Ovary (tissue), 3 donors: ENCODE results near the gene HAND1.

Source experiments
- POLR2A ChIP-seq: fragments of 450-650 bp; IDR thresholded peaks from one replicate; pipeline ENCODE4 v1.6.1; 2017; ENCODE audit warnings: antibody characterized with exemption, mild to moderate bottlenecking, moderate library complexity
- TF ChIP-seq, protein P1 (sequence below), 3 donors: fragments of 450-650 bp in 2 of 3; fragments of 200-600 bp in 1 of 3; IDR thresholded peaks; one replicate each; pipeline versions ENCODE4 v1.5.1 to v1.8.0; 2016 to 2022; ENCODE audit warnings: antibody characterized with exemption in 3 of 3, mild to moderate bottlenecking in 1 of 3
- donor health status: DM: no; HTN: no; CAD: no.

DNA sequence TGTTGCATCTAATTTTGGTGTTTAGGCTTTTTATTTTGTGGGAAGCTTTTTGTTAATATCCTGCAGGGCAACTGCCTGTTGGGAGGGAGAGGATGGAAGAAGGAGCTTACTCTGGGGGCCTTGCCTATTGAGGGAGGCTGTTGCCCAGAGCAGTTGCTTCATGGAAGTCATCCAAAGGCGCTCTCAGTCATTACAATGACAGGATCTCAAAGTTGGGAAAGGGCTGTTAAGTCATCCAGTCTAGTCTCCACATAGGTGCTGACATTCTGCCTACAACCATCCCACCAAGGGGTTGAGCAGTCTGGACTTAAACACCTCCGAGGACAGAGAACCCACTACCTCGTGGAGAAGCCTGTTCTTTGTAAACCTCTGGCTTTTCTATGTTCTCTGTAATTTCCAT lies 19.0 kb downstream of the HAND1 start:
- TF ChIP-seq POLR2A: no peak
- TF ChIP-seq, protein P1, sequence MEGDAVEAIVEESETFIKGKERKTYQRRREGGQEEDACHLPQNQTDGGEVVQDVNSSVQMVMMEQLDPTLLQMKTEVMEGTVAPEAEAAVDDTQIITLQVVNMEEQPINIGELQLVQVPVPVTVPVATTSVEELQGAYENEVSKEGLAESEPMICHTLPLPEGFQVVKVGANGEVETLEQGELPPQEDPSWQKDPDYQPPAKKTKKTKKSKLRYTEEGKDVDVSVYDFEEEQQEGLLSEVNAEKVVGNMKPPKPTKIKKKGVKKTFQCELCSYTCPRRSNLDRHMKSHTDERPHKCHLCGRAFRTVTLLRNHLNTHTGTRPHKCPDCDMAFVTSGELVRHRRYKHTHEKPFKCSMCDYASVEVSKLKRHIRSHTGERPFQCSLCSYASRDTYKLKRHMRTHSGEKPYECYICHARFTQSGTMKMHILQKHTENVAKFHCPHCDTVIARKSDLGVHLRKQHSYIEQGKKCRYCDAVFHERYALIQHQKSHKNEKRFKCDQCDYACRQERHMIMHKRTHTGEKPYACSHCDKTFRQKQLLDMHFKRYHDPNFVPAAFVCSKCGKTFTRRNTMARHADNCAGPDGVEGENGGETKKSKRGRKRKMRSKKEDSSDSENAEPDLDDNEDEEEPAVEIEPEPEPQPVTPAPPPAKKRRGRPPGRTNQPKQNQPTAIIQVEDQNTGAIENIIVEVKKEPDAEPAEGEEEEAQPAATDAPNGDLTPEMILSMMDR (IDR thresholded peaks at IDR 0.05): no peak
